Fibroblast of the aortic adventitia (primary cell): ENCODE data around the gene CRABP2. TPM values are rescaled to one million over a fixed set of nuclear protein-coding genes. Genes with fewer than 3 reads are reported as not detected.

Experiments
- DNase-seq: peaks from one replicate; pipeline ENCODE4 v3.0.0-alpha.2; 2010; ENCODE audit warnings: low read depth
- H3K4me3 ChIP-seq: 2 replicates; pipeline ENCODE4 v1.5.1; 2011; ENCODE audit warnings: low read depth, mild to moderate bottlenecking, control low read depth, low read length, moderate library complexity
- total RNA-seq: library from RNA; depleted of rRNA; stranded (reverse); fragments of >200 nt; gene quantifications from 2 replicates; pipeline ENCODE4 v1.2.3, GENCODE V29; 2012; ENCODE audit warnings: low replicate concordance
- TF ChIP-seq, protein P1 (sequence below): IDR thresholded peaks from 2 replicates; pipeline ENCODE4 v1.5.1; 2011; ENCODE audit warnings: mild to moderate bottlenecking, low read length, control low read depth, inconsistent platforms; ENCODE audit not compliant: insufficient read depth

The CRABP2 gene
- total RNA-seq, 1 donor: 62.7 TPM

DNA sequence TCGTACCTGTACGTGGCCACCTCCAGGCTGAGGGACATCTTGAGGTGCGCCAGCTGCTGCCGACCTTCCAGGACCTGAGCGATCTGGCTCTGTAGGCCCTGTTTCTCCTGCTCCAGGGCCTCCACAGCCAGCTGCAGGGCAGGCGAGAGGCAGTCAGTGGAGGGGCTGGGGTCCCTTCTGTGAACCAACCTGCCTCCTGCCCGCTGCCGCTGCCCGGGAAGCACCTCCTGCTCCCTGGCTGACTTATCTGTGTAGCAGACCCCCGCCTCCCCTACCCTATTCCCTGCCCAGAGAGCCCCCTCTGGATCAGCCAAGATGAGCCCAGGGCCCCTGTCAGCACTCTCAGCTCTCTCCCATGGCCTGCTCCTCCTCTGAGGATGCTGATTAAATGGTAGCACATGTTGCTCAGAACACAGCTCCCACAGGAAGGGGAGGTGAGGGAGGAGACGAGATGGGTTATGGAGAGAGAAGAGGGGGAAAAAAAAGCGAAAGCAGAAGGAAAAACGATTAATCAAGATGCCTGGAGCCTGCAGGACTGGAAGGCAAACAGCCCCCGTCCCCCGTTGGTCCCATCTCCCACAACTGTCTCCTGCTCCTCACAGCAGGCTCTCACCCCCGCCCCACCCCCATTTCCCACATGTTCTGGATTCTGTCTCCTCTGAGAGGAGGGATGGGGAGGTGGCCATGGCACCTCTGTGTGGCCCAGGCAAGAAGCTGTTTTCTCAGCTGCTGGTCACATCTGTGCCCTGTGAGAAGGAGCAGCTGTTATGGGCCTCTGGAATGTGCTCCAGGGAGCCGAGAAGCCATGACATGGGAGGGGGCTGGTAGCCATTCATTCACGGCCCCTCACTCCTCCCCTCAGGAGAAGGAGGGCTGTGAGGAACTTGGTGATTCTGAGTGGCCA, 29.9 kb downstream of the CRABP2 start:
- no peak for DNase-seq
- peak overlapping the region; percentile 64 for H3K4me3 ChIP-seq
- TF ChIP-seq, protein P1, sequence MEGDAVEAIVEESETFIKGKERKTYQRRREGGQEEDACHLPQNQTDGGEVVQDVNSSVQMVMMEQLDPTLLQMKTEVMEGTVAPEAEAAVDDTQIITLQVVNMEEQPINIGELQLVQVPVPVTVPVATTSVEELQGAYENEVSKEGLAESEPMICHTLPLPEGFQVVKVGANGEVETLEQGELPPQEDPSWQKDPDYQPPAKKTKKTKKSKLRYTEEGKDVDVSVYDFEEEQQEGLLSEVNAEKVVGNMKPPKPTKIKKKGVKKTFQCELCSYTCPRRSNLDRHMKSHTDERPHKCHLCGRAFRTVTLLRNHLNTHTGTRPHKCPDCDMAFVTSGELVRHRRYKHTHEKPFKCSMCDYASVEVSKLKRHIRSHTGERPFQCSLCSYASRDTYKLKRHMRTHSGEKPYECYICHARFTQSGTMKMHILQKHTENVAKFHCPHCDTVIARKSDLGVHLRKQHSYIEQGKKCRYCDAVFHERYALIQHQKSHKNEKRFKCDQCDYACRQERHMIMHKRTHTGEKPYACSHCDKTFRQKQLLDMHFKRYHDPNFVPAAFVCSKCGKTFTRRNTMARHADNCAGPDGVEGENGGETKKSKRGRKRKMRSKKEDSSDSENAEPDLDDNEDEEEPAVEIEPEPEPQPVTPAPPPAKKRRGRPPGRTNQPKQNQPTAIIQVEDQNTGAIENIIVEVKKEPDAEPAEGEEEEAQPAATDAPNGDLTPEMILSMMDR: no peak

DNA sequence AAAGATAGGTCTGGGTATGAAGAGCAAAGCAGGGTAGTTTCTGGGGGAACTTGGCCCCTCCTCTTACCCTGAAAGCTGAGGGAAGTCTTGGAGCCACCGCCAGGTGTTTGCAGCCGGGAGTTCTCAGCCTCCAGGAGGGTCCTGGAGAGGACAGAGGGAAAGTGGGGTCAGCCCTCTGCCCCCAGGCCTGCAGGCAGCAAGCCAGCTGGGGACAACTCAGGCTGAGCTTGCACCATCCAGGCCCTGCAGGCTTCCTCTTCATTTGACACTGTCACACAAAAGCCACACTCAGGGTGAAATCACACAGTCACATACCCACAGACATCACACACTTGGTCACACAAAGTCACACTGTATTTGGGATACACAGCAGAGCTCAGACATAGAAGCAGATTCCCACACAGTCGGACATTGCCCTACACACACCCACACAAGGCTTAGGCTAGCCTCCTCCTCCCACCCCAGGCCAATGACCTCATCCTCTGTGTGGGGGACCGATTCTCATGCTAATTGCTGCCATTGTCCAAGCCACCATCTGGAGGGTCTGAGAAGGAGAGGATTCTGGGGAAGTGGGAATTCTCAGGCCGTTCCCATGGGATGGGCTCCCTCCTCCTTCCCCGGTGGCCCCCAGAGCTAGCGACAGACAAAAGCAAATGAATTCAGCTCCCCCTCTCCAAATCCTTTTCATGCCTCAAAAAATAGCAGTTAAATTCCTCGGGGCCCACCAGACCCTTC, 31.8 kb downstream of the CRABP2 start:
- no peak for DNase-seq
- TF ChIP-seq, protein P1: no peak
- H3K4me3 ChIP-seq: no peak overlapping the region

DNA sequence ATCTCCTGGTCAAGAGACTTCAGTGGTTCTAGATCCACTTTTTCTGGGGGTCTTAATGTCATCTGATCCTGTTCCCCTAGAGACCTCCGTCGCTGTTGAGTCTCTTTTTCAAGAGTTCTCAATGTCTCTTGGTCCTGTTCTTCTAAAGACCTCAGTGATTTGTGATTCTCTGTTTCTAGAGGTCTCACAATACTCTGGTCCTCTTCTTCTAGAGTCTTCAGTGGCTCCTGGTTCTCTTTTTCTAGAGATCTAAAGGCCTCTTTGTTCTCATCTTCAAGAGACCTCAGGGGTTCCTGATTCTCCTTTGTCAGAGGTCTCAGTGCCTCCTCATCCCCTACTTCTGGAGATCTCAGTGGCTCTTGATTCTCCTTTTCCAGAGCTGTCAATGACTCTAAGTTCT, 33.6 kb downstream of the CRABP2 start:
- no peak for DNase-seq
- H3K4me3 ChIP-seq: no peak overlapping the region
- TF ChIP-seq, protein P1: no peak

DNA sequence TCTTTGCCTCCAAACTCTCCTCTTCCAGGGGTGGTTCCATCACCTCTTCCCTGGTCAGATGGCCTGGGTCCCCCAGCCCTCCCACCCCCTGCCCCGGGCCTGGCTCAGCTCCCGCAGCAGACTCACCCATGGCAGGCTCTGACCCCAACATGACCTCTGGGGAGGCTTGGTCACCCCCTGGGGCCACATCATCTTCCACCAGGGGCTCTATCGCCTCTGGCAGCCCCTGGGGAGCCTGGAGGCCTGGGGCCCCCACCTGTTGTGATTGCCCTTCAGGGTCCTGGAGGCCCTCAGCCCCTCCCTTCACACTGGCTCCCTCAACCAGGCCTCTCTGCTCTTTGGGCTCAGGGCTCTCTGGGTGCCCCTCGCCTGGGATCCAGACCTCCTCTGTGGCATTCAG, 34.6 kb downstream of the CRABP2 start:
- TF ChIP-seq, protein P1: no peak
- no peak overlapping the region for H3K4me3 ChIP-seq
- no peak for DNase-seq

DNA sequence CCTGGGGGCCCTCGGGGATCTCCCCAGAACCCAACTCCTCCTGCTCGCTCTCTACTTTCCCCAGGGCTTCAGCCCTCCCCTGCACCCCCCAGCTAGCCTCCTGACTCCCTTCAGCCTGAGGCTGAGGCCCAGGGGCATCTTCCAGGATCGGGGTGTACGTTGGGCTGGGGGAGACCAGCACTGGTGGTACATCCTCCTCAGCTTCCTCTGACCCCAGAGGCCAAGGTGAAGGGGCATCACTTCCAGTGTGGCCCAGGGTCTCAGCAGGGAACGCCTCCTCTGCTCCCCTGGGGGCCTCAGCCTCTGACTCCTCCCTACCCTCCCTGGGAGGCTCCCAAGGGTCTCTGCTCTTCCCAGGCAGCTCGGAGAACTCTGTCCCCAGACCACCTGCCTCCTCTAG, 35.0 kb downstream of the CRABP2 start:
- TF ChIP-seq, protein P1: no peak
- no peak for DNase-seq
- no peak overlapping the region for H3K4me3 ChIP-seq

DNA sequence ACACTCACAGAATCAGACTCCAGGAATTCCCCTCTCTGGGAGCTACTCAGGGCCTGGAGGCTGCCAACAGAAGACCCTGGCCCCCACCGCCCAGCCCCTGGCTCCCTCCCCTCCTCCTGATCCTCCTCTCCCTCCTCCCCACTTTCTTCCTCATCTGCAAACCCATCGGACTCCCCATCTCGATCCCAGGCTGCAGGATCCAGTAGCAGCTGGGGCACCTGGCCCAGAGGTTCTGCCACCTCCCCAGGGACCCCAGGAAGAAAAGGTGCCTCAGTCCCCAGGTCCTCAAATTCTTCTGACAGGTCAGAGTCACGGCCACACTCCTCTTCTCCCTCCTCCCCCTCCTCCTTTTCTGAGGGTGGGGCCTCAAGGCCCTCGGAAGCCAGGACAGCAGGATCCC, 35.6 kb downstream of the CRABP2 start:
- no peak for DNase-seq
- no peak overlapping the region for H3K4me3 ChIP-seq
- TF ChIP-seq, protein P1: no peak
